Hepatocyte (in vitro differentiated cells): Measurements from ENCODE around the gene ARSI. TPM values are rescaled to one million over a fixed set of nuclear protein-coding genes. Genes with fewer than 3 reads are reported as not detected.
A peak's percentile ranks its signal among the peaks of the same experiment; 100 is the strongest.

Source experiments
- DNase-seq: peaks from one replicate; pipeline ENCODE4 v3.0.0-alpha.2; 2016; ENCODE audit warnings: low spot score
- H2AFZ ChIP-seq: fragments of 200-600 bp; sonication (generic); 2 replicates; pipeline ENCODE4 v1.6.0; 2016; ENCODE audit warnings: antibody characterized with exemption, mild to moderate bottlenecking
- H3K27ac ChIP-seq: fragments of 200-600 bp; sonication (generic); 2 replicates; pipeline ENCODE4 v1.5.1; 2016; ENCODE audit warnings: mild to moderate bottlenecking
- H3K27me3 ChIP-seq: fragments of 200-600 bp; sonication (generic); 2 replicates; pipeline ENCODE4 v1.6.1; 2016
- H3K36me3 ChIP-seq: fragments of 200-600 bp; sonication (generic); replicated peaks from 2 replicates; pipeline ENCODE4 v1.5.1; 2016; ENCODE audit warnings: low read depth; ENCODE audit not compliant: insufficient read depth
- H3K4me1 ChIP-seq: fragments of 200-600 bp; sonication (generic); 2 replicates; pipeline ENCODE4 v1.5.1; 2016; ENCODE audit warnings: mild to moderate bottlenecking, moderate library complexity; ENCODE audit not compliant: insufficient read depth
- H3K4me2 ChIP-seq: fragments of 200-600 bp; sonication (generic); 2 replicates; pipeline ENCODE4 v1.6.0; 2016
- H3K4me3 ChIP-seq: fragments of 200-600 bp; sonication (generic); 2 replicates; pipeline ENCODE4 v1.5.1; 2016; ENCODE audit warnings: mild to moderate bottlenecking
- H3K79me2 ChIP-seq: fragments of 200-600 bp; sonication (generic); 2 replicates; pipeline ENCODE4 v1.6.0; 2017; ENCODE audit warnings: mild to moderate bottlenecking
- H3K9me2 ChIP-seq: fragments of 200-600 bp; sonication (generic); replicated peaks from 2 replicates; pipeline ENCODE4 v1.6.0; 2017; ENCODE audit warnings: mild to moderate bottlenecking; ENCODE audit not compliant: insufficient read depth
- H3K9me3 ChIP-seq: fragments of 200-600 bp; sonication (generic); 2 replicates; pipeline ENCODE4 v1.5.1; 2016; ENCODE audit warnings: low read depth, mild to moderate bottlenecking
- H4K20me1 ChIP-seq: fragments of 200-600 bp; sonication (generic); 2 replicates; pipeline ENCODE4 v1.6.0; 2016; ENCODE audit warnings: mild to moderate bottlenecking; ENCODE audit not compliant: insufficient read depth, poor library complexity, severe bottlenecking
- CTCF ChIP-seq: fragments of 200-600 bp; sonication (generic); IDR thresholded peaks from 2 replicates; pipeline ENCODE4 v1.5.1; 2016; ENCODE audit warnings: antibody characterized with exemption, mild to moderate bottlenecking; ENCODE audit not compliant: poor library complexity
- EZH2 ChIP-seq: fragments of 200-600 bp; sonication (generic); IDR thresholded peaks from 2 replicates; pipeline ENCODE4 v1.6.1; 2016; ENCODE audit warnings: antibody characterized with exemption, mild to moderate bottlenecking, borderline replicate concordance
- EZH2phosphoT487 ChIP-seq: fragments of 200-600 bp; sonication (generic); IDR thresholded peaks from one replicate; pipeline ENCODE4 v1.6.1; 2018; ENCODE audit warnings: antibody characterized with exemption, mild to moderate bottlenecking, low read depth, moderate library complexity; ENCODE audit not compliant: unreplicated experiment, severe bottlenecking
- WGBS: methylation state at CpG from one replicate; pipeline ENCODE4 v1.1.6; 2016; ENCODE audit warnings: low lambda C conversion rate; ENCODE audit errors: missing lambda C conversion rate; 5-methylcytosine and 5-hydroxymethylcytosine counted together
- polyA plus RNA-seq: library from polyadenylated mRNA; unstranded; fragments of >200 nt; fragmentation: Nextera tagmentation; extraction: Ambion mirVana; gene quantifications from 2 replicates; pipeline ENCODE4 v1.2.1, GENCODE V29; 2016
- total RNA-seq: library from RNA; depleted of rRNA; stranded (reverse); fragments of >200 nt; gene quantifications from 2 replicates; pipeline ENCODE4 v1.2.3, GENCODE V29; 2014

Gene ARSI
- total and polyA plus RNA-seq, 2 experiments from 2014 or later = 27.1 to 27.9 TPM

GRCh38 chr5:150313921-150314716, 11.4 kb upstream of the ARSI start:
- peaks cover 20% of the 10 kb centered on the region for H3K4me1 ChIP-seq
- H3K9me3 ChIP-seq = no peaks in the 10 kb centered on the region
- no peak for DNase-seq
- TF ChIP-seq CTCF = no peak
- no peak for TF ChIP-seq EZH2
- TF ChIP-seq EZH2phosphoT487 = no peak
- H3K4me2 ChIP-seq = no peak overlapping the region
- H3K36me3 ChIP-seq = no peaks in the 10 kb centered on the region
- H3K9me2 ChIP-seq = no peaks in the 10 kb centered on the region
- H4K20me1 ChIP-seq = no peaks in the 10 kb centered on the region
- no peaks in the 10 kb centered on the region for H3K79me2 ChIP-seq
- no peaks in the 10 kb centered on the region for H3K27me3 ChIP-seq
- H3K27ac ChIP-seq = peak overlapping the region; percentile 21
- WGBS = 81% methylated on average over 6 of the region's 6 CpGs
- no peak overlapping the region for H2AFZ ChIP-seq
- H3K4me3 ChIP-seq = no peak overlapping the region

GRCh38 chr5:150313501-150313900, 10.8 kb upstream of the ARSI start:
- Histone ChIP-seq H2AFZ (no peak overlapping the region), H3K79me2 (no peaks in the 10 kb centered on the region), H3K27ac (peak overlapping the region; percentile 21), H3K27me3 (no peaks in the 10 kb centered on the region), H3K9me3 (no peaks in the 10 kb centered on the region), H3K4me1 (peaks cover 14% of the 10 kb centered on the region), H3K4me2 (no peak overlapping the region), H4K20me1 (no peaks in the 10 kb centered on the region), H3K9me2 (no peaks in the 10 kb centered on the region), H3K36me3 (no peaks in the 10 kb centered on the region), H3K4me3 (no peak overlapping the region)
- WGBS = 90% methylated on average over 6 of the region's 6 CpGs
- TF ChIP-seq CTCF (no peak), EZH2phosphoT487 (no peak), EZH2 (no peak)
- no peak for DNase-seq

- H3K27ac ChIP-seq = no peak overlapping the region
These were observed 9.8 kb upstream of the ARSI start for GRCh38 chr5:150312518-150312917.

More at GRCh38 chr5:150312518-150312917, 9.8 kb upstream of the ARSI start:
- Histone ChIP-seq H3K4me2 (no peak overlapping the region), H3K9me3 (no peaks in the 10 kb centered on the region), H3K36me3 (no peaks in the 10 kb centered on the region), H3K9me2 (no peaks in the 10 kb centered on the region), H3K4me1 (peaks cover 6% of the 10 kb centered on the region), H3K27me3 (no peaks in the 10 kb centered on the region), H3K4me3 (no peak overlapping the region), H4K20me1 (no peaks in the 10 kb centered on the region), H3K79me2 (no peaks in the 10 kb centered on the region), H2AFZ (no peak overlapping the region)
- no peak for TF ChIP-seq EZH2
- no peak for TF ChIP-seq EZH2phosphoT487
- TF ChIP-seq CTCF = no peak
- no peak for DNase-seq
- WGBS = 82% methylated on average over 6 of the region's 6 CpGs
